Measurements from ENCODE around the gene ZNF775.
A peak's percentile ranks its signal among the peaks of the same experiment; 100 is the strongest.

The ZNF775 gene

DNA sequence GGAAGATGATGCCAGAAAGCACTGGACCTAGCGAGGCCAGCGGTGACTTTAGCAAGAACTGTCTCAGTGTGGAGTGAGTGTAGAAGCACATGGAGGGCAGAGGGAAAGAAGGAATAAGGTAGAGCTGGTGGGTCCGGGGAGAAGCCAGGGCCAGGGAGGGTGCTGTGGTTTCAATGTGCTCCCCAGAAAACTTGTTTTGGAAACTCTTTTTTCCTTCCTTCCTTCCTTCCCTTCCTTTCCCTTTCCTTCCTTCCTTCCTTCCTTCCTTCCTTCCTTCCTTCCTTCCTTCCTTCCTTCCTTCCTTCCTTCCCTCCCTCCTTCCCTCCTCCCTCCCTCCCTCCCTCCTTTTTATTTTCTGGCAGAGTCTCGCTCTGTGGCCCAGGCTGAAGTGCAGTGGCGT, 32.2 kb upstream of the ZNF775 start:
- DNase-seq (ENCODE audit: low read depth in 2 of 2), result no peak

DNA sequence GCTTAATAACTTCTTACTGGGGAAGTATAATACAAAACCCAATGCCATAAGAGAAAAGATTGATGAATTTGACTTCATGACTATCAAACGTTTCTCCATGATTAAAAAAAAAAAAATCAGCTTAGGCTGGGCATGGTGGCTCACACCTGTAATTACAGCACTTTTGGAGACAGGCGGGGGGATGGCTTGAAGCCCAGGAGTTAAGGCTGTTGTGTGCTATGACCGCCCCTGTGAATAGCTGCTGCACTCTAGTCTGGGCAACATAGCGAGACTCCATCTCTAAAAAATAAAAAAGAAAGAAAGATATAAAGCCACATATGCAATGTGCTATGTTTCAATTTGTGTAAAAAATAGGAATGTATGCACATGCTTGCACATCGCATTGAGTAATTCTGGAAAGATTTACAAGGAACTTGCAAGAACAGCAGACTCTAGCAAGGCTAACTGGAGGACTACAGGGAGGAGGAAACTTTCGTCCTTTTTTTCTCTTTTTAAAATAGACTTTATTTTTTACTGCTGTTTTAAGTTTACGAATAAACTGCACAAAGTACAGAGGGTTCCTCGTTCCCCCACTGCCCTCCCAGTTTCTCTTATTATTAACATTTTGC, 27.4 kb upstream of the ZNF775 start:
- no peak for DNase-seq (ENCODE audit: low read depth in 2 of 2)

DNA sequence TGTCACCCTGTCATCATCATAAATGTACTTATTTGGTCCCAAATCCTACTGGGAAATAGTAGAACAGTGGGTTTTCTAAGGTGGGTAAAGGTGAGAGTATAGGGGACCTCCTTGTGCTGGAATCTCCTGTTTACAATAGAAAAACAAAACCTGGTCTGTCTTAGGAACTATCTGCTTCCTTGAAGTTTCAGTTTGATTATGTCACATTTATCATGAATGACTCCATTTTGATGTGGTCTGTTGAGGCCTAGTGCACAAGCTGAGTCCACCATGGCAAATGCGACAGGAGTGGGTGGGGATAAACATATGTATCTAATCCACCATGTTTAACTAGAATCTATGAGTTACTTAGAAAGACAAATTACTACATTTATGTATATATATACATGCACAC, 23.5 kb upstream of the ZNF775 start:
- DNase-seq (ENCODE audit: low read depth in 2 of 2), result no peak

DNA sequence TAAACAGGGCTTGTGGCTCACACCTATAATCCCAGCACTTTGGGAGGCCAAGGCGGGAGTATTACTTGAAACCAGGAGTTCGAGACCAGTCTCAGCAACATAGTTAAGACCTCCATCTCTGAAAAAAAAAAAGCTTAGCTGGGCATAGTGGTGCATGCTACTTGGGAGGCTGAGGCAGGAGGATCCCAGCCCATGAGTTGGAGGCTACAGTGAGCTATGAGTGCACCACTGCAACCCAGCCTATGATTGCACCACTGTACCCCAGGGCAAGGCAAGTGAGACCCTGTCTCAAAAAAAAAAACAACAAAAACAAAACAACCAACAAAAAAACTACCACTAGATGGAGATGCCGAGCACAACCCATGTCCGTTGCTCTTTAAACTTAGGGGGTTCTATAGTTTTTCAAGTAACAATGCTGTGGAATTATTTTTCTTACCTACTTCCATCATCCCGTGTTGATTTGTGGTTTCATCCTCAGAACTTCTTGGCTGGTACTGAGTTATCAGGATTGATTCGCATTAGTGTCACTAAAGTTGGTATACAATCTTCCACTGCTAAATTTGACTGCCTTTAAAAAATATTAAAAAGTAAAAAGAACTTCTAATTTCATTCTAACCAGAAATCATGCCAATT, 22.7 kb upstream of the ZNF775 start:
- DNase-seq (ENCODE audit: low read depth in 2 of 2), result no peak

DNA sequence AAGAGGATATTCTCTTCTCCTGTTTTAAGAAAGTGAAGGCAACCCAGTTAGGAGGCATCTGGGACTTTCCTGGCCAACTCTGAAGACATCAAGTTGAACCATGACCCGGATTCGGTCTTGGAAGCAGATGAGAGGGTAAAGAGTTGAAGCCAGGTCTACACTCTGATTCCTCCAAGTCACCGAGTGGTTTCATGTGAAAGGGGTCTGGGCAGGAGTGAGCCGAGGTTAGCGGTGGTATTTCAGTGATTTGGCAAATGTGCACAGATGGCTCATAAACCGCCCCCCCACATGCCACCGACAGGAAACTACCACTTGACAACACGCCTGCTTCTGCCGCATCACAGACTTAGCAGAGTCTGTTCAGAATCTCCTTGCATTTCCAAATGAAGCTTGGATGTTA, 21.9 kb upstream of the ZNF775 start:
- no peak for DNase-seq (ENCODE audit: low read depth in 2 of 2)

DNA sequence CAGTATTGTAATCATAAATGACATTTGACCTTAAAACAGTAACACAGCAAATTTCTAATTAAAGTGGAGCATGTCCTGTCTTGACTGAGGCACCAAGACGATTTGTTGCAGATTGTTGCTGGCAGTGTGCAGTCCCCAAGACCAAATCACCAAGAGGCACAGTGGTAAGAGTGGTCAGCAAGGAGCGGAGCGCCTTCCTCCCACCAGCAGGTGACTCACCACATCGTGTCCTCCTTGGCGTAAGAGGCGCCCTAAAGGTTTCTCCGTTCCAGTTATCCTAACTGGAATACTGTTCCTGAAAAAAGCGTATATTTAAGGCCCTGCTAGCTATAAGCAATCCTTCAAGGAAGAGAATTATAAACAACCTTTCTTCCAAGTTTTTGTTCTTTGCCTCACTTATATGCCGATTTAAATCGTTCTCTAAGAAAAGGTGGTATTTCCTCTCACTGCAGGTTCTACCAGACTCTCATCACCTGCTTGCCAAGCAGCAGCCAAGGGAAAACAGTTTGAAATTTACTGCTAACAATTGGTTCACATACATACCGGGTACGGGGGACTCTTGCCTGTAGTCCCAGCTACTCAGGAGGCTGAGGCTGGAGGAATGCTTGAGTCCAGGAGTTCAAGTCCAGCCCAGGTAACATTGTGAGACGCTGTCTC, 21.2 kb upstream of the ZNF775 start:
- no peak for DNase-seq (ENCODE audit: low read depth in 2 of 2)

DNA sequence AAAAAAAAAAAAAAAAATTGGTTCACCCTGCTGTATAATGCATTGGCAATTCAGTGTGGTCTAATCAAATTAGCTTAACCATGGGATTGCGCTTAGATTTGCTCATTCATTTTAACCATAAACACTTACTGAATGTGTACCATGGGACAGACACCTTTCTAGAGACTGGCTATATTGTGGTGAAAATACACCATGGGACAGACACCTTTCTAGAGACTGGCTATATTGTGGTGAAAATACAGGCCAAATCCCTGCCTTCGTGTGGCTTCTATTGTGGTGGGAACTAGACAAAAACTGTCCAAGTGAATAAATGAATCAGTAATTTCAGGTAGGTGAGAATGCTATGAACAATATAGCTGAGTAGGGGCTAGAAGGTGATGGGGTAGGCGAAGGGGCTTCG, 20.7 kb upstream of the ZNF775 start:
- DNase-seq (ENCODE audit: low read depth in 2 of 2), result no peak

DNA sequence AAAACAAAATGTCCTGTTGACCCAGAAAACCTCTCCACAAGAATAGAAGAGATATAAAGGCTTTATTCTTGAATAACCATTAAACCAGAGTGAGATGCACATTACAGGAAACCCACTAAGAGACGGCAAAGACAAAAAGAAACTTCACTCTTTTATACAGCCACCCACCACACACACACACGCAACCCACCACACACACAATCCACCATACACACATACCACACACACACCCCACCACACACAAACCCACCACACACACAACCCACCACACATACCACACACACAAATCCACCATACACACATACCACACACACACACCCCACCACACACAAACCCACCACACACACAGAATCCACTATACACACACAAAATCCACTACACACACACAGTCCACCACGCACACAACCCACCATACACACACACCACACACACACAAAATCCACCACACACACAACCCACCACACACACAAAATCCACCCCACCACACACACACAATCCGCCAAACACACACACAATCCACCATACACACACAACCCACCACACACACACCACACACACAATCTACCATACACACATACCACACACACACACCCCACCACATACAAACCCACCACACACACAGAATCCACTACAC, 20.0 kb upstream of the ZNF775 start:
- DNase-seq (ENCODE audit: low read depth in 2 of 2), result no peak

DNA sequence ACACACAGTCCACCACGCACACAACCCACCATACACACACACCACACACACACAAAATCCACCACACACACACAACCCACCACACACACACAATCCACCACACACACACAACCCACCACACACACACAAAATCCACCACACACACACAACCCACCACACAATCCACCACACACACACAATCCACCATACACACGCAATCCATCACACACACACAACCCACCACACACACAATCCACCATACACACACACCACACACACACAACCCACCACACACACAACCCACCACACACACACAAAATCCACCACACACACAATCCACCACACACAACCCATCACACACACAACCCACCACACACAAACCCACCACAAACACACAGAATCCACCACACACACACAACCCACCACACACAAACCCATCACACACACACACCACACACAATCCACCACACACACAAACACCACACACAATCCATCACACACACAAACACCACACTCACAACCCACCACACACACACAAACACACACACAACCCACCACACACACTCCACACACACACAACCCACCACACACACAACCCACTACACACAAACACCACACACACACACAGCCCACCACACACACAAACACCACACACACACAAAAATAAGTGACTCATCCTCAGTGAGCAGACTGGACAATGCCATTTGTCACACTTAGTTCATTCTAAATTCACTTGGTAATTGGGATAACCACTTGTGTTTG, 19.3 kb upstream of the ZNF775 start:
- DNase-seq (ENCODE audit: low read depth in 2 of 2), result no peak

DNA sequence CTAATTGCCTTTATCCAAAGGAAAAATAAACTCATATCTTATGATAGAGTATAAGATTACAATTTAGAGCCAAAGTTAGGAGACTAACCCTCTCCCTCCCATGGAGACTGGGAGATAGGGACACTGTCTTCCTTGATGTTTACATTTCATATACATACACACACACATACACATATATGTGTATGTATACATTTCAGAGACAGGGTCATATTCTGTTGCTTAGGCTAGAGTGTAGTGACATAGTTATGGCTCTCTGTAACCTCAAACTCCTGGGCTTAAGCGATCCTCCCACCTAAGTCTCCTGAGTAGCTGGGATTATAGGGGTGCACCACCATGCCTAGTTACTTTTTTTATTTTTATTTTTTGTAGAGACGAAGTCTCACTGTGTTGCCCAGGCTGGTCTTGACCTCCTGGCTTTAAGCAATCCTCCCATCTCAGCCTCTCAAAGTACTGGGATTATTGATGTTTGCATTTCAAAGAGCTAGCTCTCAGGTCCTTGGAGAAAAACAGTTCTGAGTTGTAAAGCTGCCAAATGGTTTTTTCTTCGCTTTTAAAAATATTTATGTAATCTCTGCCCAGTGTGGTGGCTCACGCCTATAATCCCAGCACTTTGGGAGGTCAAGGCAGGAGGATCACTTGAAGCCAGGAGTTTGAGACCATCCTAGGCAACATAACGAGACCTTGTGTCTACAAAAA, 18.6 kb upstream of the ZNF775 start:
- DNase-seq (ENCODE audit: low read depth in 2 of 2), result no peak

DNA sequence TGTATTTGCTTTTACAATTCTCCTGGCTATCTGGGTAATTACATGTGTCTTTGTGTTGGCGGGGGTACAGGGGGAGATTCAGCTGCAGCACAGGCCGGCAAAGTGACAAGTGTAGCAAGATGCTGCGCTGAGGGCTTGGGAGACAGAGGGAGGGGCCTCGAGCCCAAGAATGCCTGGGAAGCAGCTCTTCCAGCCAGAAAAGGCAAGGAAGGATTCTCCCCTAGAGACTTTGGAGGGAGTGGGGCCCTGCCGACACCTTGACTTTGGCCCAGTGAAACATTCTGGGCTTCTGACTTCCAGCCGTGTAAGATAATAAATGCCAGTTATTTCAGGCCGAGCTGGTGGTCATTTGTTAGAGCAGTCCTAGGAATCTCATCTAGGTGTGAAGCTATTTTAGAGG, 17.7 kb upstream of the ZNF775 start:
- no peak for DNase-seq (ENCODE audit: low read depth in 2 of 2)

DNA sequence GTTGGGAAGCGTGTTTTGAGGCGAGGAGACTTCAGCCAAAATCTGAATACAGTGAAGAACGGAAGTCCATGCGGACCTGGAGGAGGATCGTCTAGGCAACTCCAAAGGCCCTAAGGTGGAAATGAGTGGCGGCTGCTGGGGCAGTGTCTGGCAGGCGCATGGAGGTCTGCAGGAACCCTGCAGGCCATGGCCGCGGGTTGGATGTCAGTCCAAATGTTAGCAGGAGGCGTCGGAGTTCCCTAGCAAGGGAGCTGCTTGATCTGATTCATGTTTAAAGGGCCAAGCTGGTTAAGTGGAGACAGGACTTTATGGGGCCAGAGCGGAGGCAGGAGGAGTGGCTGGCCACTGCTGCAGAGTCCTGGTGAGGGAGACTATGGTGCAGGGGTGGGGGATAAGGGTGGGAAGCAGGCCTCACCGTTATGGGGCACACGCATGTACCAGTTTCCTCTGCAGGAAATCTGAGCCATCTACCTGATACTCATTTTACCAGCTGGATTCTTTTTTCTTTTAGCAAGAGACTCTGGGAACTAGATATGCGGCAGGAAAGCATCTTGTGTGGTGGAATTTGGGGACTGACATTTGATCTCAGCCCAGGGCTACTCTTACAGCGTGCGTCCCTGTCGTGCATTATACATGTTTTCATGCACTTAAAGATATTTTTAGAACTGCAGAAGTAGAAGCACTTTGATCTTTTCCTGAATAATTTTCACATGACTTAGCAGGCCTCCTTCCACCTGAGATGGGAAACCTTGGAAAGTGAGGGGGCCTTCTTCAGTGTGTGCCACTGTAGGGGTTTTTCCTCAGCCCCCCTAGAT, 17.1 kb upstream of the ZNF775 start:
- DNase-seq (ENCODE audit: low read depth in 2 of 2), result no peak

DNA sequence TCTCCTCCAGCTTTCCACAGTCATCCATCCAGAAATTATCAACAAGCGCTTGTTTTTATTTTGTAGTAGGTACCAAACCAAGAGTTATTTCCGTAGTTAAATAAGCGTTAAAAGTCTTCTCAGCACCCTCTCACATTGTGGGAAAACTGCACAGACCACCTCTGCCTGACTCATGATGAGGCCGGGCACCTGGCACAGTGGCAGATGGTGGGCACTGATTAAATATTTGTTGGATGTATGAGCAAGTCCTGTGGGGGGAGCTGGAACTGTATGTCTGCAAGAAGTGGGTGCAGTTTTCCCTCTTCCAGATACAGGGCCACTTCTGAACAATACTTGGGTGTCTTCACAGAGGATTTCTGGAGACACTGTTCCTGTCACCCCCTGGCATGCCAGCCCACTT, 15.8 kb upstream of the ZNF775 start:
- DNase-seq (ENCODE audit: low read depth in 2 of 2), result no peak

DNA sequence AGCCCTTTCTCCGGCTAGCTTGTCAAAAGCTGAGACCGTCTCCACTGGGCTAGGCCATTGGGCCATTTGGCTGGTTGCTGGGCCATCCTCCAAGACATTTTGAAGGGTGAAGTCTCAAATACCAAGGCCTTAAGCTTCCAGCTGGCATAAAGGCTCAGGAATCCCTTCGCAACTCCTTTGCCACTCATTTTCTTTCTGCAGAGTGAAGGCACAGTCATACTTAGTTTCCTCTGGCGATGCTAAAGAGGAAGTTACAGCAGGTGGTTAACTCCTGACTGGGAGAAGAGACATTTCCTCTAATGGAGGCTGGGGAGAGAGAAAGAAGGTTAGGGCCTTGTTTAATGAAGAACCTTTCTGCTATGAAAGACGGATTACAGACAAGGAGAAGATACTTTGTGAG, 15.3 kb upstream of the ZNF775 start:
- no peak for DNase-seq (ENCODE audit: low read depth in 2 of 2)

DNA sequence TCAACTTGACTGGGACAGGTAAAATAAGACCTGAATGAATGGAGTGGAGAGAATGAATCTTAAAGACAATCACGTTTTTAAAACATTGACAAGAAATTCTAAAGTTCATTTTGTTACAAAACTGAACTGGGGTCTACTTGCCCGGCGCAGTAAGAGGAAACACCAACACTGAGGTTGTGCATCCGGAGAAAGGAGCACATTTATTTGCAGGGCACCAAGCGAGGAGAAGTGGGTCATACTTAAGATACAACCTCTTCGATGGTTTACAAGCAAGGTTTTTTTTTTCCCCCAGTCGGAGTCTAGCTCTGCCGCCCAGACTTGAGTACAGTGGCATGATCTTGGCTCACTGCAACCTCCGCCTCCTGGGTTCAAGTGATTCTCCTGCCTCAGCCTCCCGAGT, 13.9 kb upstream of the ZNF775 start:
- no peak for DNase-seq (ENCODE audit: low read depth in 2 of 2)

DNA sequence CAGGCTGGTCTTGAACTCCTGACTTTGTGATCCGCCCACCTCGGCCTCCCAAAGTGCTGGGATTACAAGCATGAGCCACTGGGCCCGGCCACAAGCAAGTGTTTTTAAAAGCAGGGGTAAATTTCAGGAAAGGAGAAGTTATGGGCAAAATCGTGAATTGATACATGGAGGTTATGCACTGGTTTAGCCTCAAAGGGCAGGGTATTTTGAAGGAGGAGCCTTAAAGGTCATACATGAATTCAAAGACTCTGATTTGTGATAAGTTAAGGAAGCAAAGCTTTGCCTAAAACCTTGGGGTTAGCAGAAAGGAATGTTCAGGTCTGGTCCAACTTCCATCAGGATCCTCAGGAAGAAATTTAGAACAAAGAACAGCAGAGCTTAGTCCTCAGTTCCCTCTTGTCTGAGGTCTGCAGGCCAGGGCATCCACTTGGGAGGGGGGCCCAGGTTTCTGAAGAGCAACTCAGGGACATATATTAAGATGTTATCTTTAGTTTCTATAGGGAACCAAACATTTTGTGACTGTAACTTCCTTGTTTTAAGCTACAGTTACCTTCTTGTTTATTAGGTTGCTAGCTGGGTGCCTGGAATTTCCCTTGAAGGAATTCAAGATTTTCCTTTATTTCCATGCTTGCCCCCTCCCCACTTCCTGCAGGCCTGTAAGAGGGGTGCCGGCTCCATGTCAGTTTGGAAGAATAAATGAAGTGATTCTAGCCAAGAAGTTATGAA, 13.3 kb upstream of the ZNF775 start:
- no peak for DNase-seq (ENCODE audit: low read depth in 2 of 2)

DNA sequence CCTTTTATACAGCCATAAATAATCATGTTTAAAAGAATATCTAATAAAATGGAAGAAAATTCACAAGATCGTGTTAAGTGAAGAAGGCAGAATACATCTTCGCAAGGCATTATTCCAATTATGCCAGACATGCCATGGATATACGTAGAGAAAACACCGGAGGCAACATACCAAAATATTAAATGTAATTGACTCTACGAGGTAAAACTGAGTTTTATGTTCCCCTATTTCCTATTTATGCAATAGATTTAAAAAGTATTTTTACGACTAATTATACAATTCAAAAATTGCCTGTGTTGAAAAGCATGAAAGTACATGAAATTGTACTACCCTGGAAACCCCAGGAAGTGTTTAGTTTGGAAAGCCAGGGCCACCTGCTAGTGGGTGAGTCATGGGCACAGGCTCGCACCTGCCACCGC, 11.4 kb upstream of the ZNF775 start:
- no peak for DNase-seq (ENCODE audit: low read depth in 2 of 2)

DNA sequence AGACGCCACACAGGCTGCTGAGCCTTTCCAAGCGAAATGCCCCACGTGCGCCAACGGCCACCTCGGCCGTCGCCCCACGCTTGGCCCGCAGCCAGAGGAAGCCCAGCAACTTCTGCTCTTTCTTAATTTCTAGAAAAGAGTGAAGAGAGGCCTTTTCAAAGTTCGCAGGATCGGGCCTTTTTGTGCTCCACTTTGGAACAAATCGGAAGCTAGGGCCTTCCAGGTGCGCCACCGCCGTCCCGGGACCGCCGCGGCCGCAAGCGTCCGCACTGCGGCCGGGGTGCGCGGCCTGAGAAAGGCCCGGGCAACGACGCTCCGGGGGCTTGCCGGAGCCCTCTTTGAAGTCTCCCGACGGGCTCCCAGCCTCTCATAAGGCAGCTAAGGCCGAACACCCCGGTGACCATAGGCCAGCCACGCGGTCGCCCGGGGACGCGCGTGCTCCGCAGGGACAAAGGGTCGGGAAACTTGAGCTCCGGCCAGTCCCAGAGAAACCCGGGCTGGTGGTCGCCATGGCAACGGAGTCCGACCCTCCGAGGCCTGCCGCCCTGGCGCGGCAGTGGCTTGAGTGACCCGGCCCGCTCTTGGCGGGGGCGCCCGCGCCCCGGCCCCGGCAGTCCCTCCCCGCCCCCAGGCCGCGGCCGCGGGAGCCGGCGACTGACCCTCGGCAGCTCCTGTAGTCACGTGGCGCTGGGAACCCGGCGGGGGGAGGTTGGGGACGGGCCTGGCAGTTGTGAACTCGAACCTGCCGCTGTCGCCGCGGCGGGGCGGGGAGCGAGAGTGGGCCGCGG, 10.8 kb upstream of the ZNF775 start, which contains the start of gene REPIN1:
Gene REPIN1, plus strand, starts transcription at position 727 of the 788 bp plus-strand sequence. CDS start 890 bp downstream, outside the sequence.
- DNase-seq (ENCODE audit: low read depth in 2 of 2), result peak in 1 of 2 experiments; percentile 51
